Superior temporal gyrus (tissue), 1 donor: ENCODE results near the gene PPARGC1A.

Experiments
- DNase-seq: peaks from one replicate; pipeline ENCODE4 v3.0.0-alpha.2; 2016; ENCODE audit errors: extremely low spot score

The PPARGC1A gene

GRCh38 chr4:23911675-23912455, 22.0 kb upstream of the PPARGC1A start:
- no peak for DNase-seq

DNA sequence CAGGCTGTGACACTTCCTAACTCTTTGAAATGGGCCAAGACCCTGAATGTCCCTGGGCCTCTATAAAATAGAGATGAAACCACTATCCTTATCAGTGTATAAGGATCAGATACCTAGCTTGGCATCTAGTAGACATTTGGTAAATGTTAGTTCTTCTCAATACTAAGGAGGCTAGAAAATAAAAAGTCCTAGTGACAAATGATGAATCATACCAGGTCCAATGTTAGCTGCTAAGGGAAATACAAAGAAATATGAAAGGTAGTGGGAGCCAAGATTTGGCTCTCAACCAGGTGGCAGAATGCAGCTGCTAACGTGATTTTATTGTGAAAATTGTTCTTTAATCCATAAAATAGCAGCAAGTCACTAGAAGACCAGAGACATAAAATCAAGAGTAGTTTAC, 19.8 kb upstream of the PPARGC1A start:
- DNase-seq: no peak

- no peak for DNase-seq
These were observed 17.0 kb upstream of the PPARGC1A start for GRCh38 chr4:23906839-23907238.

- DNase-seq: peak; percentile 70
These were observed 14.8 kb upstream of the PPARGC1A start for GRCh38 chr4:23904639-23905071.

DNA sequence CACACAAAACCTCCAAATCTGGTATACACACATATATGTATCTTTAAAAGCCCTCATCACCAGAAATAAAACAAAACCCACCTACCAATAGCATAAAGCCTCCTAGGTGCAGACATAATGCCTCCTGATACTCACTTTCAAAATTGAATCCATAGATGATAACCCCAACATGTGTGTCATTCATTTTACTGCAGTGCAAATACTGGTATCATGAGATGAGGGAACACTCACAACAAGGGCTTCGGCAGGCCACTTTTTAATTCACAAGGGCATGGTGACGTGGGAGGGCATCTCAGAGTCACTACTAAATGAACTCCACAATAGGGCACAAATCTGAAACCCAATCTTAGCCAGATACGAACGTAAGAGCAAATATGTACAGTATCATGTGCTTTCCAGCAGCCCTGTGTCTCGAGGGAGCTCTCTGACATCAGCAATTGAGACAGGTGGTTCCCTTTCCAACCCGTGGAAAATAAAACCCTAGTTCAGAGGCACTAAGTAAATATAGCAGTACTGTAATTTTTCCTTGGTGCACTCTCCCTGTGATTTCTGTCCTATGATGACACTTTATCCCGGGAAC, 14.1 kb upstream of the PPARGC1A start:
- no peak for DNase-seq

GRCh38 chr4:23902222-23902804, 12.5 kb upstream of the PPARGC1A start:
- no peak for DNase-seq

- DNase-seq: no peak
These were observed 10.8 kb upstream of the PPARGC1A start for GRCh38 chr4:23900636-23901035.

- DNase-seq: no peak
These were observed 9.7 kb upstream of the PPARGC1A start for GRCh38 chr4:23899565-23899964.

DNA sequence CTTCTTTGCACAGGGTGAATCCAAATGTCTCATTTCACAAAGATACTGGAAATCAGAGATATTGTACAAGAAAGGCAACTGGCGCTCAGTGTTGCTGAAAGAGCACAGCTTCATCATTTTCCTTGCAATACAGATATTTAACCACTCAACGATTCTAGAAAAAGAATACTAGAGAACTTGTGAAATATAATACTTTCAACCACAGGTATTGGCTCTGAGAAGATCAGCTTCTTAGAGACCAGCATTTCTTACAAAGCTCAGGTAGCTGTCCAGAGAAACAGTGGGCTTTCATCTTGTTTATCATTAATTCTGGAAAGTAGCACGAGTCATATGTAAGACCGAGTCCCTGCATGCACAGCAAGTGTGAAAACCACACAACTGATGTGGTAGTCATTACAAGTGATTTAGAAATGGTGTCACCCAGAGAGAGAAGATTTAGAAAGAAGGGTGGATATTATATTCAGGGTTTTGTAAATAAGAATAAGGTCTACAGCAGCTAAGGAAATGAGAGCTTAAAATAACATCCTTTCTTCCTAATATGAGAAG, 7.8 kb upstream of the PPARGC1A start:
- no peak for DNase-seq

GRCh38 chr4:23894021-23894420, 4.2 kb upstream of the PPARGC1A start:
- DNase-seq: no peak

- no peak for DNase-seq
These were observed 1.2 kb upstream of the PPARGC1A start for GRCh38 chr4:23891064-23891421.

DNA sequence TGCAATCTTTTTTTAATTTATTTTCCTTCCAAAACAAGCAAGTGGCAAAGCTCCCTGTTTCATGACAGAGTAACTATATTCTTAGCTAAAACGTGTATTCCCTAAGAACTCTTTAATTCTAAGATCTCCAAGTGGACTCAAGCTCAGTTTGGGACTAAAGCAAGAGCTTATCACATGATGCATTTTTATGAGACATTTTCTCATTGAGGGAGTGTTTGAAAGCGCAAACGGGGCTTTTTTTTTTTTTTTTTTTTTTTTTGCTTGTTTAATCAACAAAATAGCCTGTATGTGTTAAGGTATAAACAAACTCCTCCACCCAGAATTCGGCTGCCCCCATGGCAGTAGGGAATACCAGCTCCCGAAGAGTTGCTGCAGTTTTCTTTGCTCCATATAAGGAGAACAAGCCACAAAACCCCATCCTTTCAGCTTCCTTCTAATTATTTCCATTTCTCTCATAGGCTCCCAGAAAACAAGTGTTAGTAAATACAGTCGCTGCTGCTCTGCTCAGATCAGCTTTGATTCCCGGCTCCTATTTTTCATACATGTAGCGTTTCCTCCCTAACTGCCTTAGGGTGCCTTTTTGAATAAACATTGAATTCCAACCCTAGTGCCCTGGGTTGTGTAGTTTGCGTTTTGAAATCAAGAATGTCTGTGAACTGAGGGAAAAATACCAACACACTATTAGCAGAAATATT, 669 bp upstream of the PPARGC1A start:
- DNase-seq: peak; percentile 58

DNA sequence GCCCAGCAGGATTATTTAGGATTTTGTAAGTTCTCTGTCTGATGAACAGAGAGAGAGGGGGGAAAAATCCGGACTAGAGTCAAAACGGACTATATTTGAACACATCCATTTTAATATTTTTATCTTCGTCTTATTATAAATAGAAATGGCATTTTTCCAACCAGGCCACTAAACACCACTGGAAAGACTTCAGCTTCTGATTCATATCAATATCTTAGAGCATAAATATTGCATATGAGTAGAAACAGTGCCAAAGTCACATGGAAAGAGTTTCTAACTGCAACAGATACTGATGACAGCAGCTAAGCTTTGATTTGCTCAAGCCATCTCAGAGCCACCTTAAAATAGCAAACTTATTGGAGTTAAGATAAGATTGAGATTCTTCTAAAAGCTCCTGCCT, 456 bp downstream of the PPARGC1A start:
- peak; percentile 51 for DNase-seq

- DNase-seq: peak; percentile 55
These were observed 1.2 kb downstream of the PPARGC1A start for GRCh38 chr4:23888421-23889319.

GRCh38 chr4:23887989-23888388, 1.9 kb downstream of the PPARGC1A start:
- DNase-seq: no peak

GRCh38 chr4:23887173-23887572, 2.7 kb downstream of the PPARGC1A start:
- DNase-seq: no peak

GRCh38 chr4:23885943-23886590, 3.8 kb downstream of the PPARGC1A start:
- DNase-seq: no peak

GRCh38 chr4:23884741-23885140, 5.1 kb downstream of the PPARGC1A start:
- DNase-seq: no peak

GRCh38 chr4:23884261-23884660, 5.6 kb downstream of the PPARGC1A start:
- no peak for DNase-seq

- no peak for DNase-seq
These were observed 6.8 kb downstream of the PPARGC1A start for GRCh38 chr4:23882976-23883531.
